BLaER1 treated with 17β-estradiol and CSF1 and Interleukin-3, amounts not matched to agents 10 nM and 100 nM (cell line): Measurements from ENCODE around the gene HK1.

Experiments used
- H3K27ac ChIP-seq, 11 experiments: shearing (Covaris generic); formaldehyde crosslinking; 2 replicates each; pipeline ENCODE4 v1.8.1; 2022
- H3K27me3 ChIP-seq, 11 experiments: shearing (Covaris generic); formaldehyde crosslinking; 2 replicates each; pipeline ENCODE4 v1.8.1; 2022
- H3K36me3 ChIP-seq, 11 experiments: shearing (Covaris generic); formaldehyde crosslinking; 2 replicates each; pipeline ENCODE4 v1.8.1; 2022
- H3K4me1 ChIP-seq, 10 experiments: shearing (Covaris generic); formaldehyde crosslinking; 2 replicates each; pipeline ENCODE4 v1.8.1; 2022
- H3K4me2 ChIP-seq, 11 experiments: shearing (Covaris generic); formaldehyde crosslinking; 2 replicates each; pipeline ENCODE4 v1.8.1; 2022
- H3K4me3 ChIP-seq, 10 experiments: shearing (Covaris generic); formaldehyde crosslinking; 2 replicates each; pipeline ENCODE4 v1.8.1; 2022
- H3K9ac ChIP-seq, 11 experiments: shearing (Covaris generic); formaldehyde crosslinking; 2 replicates each; pipeline ENCODE4 v1.8.1; 2022
- H3K9me3 ChIP-seq, 11 experiments: shearing (Covaris generic); formaldehyde crosslinking; replicated peaks in 1 of 11; 2 replicates each; pipeline ENCODE4 v1.8.1; 2022
- H4K20me1 ChIP-seq, 11 experiments: shearing (Covaris generic); formaldehyde crosslinking; 2 replicates each; pipeline ENCODE4 v1.8.1; 2022
- Cebpa-rat ChIP-seq, 11 experiments: shearing (Covaris generic); IDR thresholded peaks; 2 replicates each; pipeline ENCODE4 v1.8.1; 2022

HK1 gene

GRCh38 chr10:69411476-69411875 is 133.2 kb downstream of the HK1 start:
- Histone ChIP-seq H3K4me1 (peaks cover 32 to 60% (median 44%) of the 10 kb centered on the region in 10 experiments), H3K4me3 (no peak overlapping the region), H3K9ac (no peak overlapping the region), H3K27ac (no peak overlapping the region), H3K4me2 (peak overlapping the region in 8 of 11 experiments; percentile 71 to 97 (median 90); a peak in 13 of 22 replicates), H3K9me3 (no peaks in the 10 kb centered on the region), H4K20me1 (peaks cover 0 to 13% (median 0%) of the 10 kb centered on the region in 11 experiments; a peak in 2 of 22 replicates), H3K36me3 (no peaks in the 10 kb centered on the region), H3K27me3 (peaks cover 0 to 15% (median 0%) of the 10 kb centered on the region in 11 experiments; a peak in 5 of 22 replicates)
- TF ChIP-seq Cebpa-rat (IDR thresholded peaks at IDR 0.05): no peak

DNA sequence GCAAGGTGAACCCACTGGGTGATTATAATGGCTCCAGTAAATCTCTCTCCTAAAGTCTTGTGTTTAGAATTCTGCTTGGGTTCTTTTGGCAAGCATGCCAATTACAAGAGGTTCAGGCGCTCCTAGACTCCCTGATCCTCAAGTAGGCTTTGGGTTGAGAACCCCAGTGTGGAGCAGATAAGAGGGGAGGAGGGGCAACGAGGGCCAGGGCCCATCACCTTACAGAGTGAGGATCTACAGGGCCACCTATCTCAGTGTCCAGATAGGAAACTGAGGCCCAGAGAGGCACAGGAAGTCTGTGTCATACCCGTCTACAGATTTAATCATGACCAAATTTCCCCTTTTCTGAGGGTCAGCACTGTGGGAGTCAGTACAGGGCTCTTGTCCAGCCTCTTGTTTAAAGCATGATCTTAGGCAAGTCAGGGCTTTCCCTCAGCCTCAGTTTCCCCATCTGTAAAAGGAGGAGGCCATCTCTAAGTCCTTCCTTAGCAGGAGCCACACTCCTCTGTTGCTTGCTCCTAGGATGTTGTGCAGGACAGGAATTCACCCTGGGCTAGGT is 134.0 kb downstream of the HK1 start:
- Histone ChIP-seq H4K20me1 (peaks cover 0 to 4% (median 0%) of the 10 kb centered on the region in 11 experiments; a peak in 2 of 22 replicates), H3K27me3 (peaks cover 0 to 15% (median 0%) of the 10 kb centered on the region in 11 experiments; a peak in 5 of 22 replicates), H3K27ac (no peak overlapping the region), H3K4me3 (no peak overlapping the region), H3K4me2 (peak overlapping the region in 5 of 11 experiments; percentile 44 to 94 (median 51); a peak in 9 of 22 replicates), H3K9ac (no peak overlapping the region), H3K4me1 (peaks cover 32 to 59% (median 42%) of the 10 kb centered on the region in 10 experiments), H3K36me3 (no peaks in the 10 kb centered on the region), H3K9me3 (no peaks in the 10 kb centered on the region)
- no peak for TF ChIP-seq Cebpa-rat (IDR thresholded peaks at IDR 0.05)

GRCh38 chr10:69413221-69413865 is 135.0 kb downstream of the HK1 start:
- Histone ChIP-seq H3K9me3 (no peaks in the 10 kb centered on the region), H3K4me1 (peaks cover 22 to 49% (median 32%) of the 10 kb centered on the region in 10 experiments), H3K36me3 (no peaks in the 10 kb centered on the region), H4K20me1 (no peaks in the 10 kb centered on the region), H3K9ac (no peak overlapping the region), H3K27ac (no peak overlapping the region), H3K27me3 (peaks cover 0 to 15% (median 0%) of the 10 kb centered on the region in 11 experiments; a peak in 5 of 22 replicates), H3K4me3 (no peak overlapping the region), H3K4me2 (peak overlapping the region in 4 of 11 experiments; percentile 5 to 91 (median 42); a peak in 6 of 22 replicates)
- TF ChIP-seq Cebpa-rat (IDR thresholded peaks at IDR 0.05): no peak

DNA sequence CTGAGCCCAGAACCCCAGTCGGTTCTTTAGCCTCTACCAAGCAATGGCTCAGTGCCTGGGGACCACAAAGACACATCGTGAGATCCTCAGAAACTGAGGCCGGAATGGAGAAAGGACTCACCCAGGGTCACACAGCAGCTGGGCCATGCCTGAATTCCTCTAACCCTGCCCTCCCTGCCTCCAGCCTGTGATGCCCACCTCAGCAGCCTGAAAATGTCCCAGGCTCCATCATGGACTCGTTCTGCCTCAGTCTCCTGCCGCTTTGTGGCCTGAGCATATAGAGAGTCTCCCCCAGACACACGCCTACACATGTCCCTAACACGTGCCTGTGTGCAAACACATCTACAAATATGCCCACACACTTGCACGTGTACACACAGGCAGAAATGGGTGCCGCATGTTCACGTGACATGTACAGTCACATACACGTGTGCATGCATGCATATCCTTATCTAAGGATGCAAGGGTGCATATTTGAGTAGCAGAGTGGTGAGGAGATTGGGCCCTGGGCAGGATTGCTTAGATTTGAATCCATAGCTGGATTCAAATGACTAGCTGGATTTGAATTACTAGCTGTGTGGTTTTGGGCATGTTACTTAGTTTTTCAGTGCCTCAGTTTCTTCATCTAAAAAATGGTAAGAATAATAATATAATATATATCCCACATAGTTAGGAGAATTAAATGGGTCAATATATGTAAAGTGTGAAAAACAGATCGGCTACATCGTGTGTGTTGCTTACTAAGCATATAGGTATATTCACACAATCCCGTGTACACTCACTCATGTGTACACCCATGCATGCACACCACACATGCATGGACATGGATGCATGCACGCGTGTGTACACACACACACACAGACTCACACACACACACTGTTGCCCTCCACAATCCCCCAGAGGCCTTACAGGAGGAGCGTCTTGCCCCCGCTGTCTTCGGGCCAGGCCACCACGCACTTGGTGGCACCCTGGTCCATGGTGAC is 136.0 kb downstream of the HK1 start:
- H3K4me3 ChIP-seq: no peak overlapping the region
- no peaks in the 10 kb centered on the region for H4K20me1 ChIP-seq

DNA sequence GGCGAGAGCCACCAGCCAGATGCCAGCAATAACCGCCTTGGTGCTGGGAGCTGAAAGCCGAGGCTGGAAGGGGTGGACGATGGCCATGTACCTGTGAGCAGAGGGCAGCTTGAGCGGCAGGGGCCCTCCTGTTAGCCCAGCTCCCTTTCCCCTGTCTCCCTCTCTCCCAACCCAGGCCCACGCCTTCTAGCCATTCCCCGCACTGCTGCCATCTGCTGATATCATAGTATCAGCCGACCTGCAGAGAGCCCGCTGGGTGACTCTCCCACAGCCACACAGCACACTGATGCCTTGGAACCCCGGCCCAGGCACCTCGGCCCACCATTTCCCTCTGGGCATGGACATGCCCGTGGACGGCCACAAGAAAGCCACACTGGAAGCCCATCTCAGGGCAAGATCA is 136.8 kb downstream of the HK1 start:
- no peaks in the 10 kb centered on the region for H3K9me3 ChIP-seq
- no peaks in the 10 kb centered on the region for H4K20me1 ChIP-seq
- H3K27ac ChIP-seq: no peak overlapping the region
- no peak overlapping the region for H3K9ac ChIP-seq
- peaks cover 0 to 15% (median 0%) of the 10 kb centered on the region in 11 experiments; a peak in 5 of 22 replicates for H3K27me3 ChIP-seq
- peaks cover 11 to 35% (median 19%) of the 10 kb centered on the region in 10 experiments for H3K4me1 ChIP-seq
- no peak overlapping the region for H3K4me2 ChIP-seq
- H3K36me3 ChIP-seq: no peaks in the 10 kb centered on the region
- H3K4me3 ChIP-seq: no peak overlapping the region
- no peak for TF ChIP-seq Cebpa-rat (IDR thresholded peaks at IDR 0.05)

More for the DNA sequence above, 136.0 kb downstream of the HK1 start:
- Histone ChIP-seq H3K27me3 (peaks cover 0 to 15% (median 0%) of the 10 kb centered on the region in 11 experiments; a peak in 5 of 22 replicates), H3K9ac (no peak overlapping the region), H3K27ac (no peak overlapping the region), H3K9me3 (no peaks in the 10 kb centered on the region), H3K36me3 (no peaks in the 10 kb centered on the region), H3K4me1 (peaks cover 16 to 42% (median 25%) of the 10 kb centered on the region in 10 experiments), H3K4me2 (no peak overlapping the region)
- TF ChIP-seq Cebpa-rat (IDR thresholded peaks at IDR 0.05): no peak

GRCh38 chr10:69415951-69416350 is 137.7 kb downstream of the HK1 start:
- peaks cover 2 to 26% (median 10%) of the 10 kb centered on the region in 10 experiments; a peak in 19 of 20 replicates for H3K4me1 ChIP-seq
- no peak overlapping the region for H3K27ac ChIP-seq
- no peak overlapping the region for H3K4me3 ChIP-seq
- H3K9me3 ChIP-seq: no peaks in the 10 kb centered on the region
- H3K36me3 ChIP-seq: no peaks in the 10 kb centered on the region
- no peaks in the 10 kb centered on the region for H4K20me1 ChIP-seq
- no peak overlapping the region for H3K9ac ChIP-seq
- no peak for TF ChIP-seq Cebpa-rat (IDR thresholded peaks at IDR 0.05)
- peaks cover 0 to 11% (median 0%) of the 10 kb centered on the region in 11 experiments; a peak in 5 of 22 replicates for H3K27me3 ChIP-seq
- no peak overlapping the region for H3K4me2 ChIP-seq

- Histone ChIP-seq H3K4me3 (no peak within 1 kb of the TSS), H4K20me1 (no peaks in the 10 kb centered on the region), H3K4me1 (peaks cover 0 to 21% (median 4%) of the 10 kb centered on the region in 10 experiments; a peak in 9 of 20 replicates), H3K27me3 (peaks cover 0 to 5% (median 0%) of the 10 kb centered on the region in 11 experiments; a peak in 2 of 22 replicates), H3K27ac (no peak within 1 kb of the TSS), H3K9me3 (no peaks in the 10 kb centered on the region), H3K9ac (no peak within 1 kb of the TSS), H3K4me2 (no peak within 1 kb of the TSS), H3K36me3 (no peaks in the 10 kb centered on the region)
- TF ChIP-seq Cebpa-rat (IDR thresholded peaks at IDR 0.05): no peak
These were observed 138.4 kb downstream of the HK1 start, which contains the start of gene TACR2 for GRCh38 chr10:69416695-69417094. TACR2 (minus strand) TSS chr10:69416918; CDS start chr10:69416323, 595 bp downstream.

- TF ChIP-seq Cebpa-rat (IDR thresholded peaks at IDR 0.05): no peak
- peaks cover 0 to 5% (median 0%) of the 10 kb centered on the region in 11 experiments; a peak in 2 of 22 replicates for H3K27me3 ChIP-seq
- H3K9ac ChIP-seq: no peak overlapping the region
- H3K36me3 ChIP-seq: no peaks in the 10 kb centered on the region
- H3K4me3 ChIP-seq: no peak overlapping the region
- H3K9me3 ChIP-seq: no peaks in the 10 kb centered on the region
- H3K4me1 ChIP-seq: peaks cover 0 to 19% (median 4%) of the 10 kb centered on the region in 10 experiments; a peak in 9 of 20 replicates
- no peak overlapping the region for H3K27ac ChIP-seq
- no peaks in the 10 kb centered on the region for H4K20me1 ChIP-seq
- no peak overlapping the region for H3K4me2 ChIP-seq
These were observed 139.2 kb downstream of the HK1 start for GRCh38 chr10:69417542-69417941.
